BLaER1 treated with 17β-estradiol and CSF1 and Interleukin-3, amounts not matched to agents 10 nM and 100 nM (cell line): ENCODE data around the gene MTX1.
"Not testable (repeated sequence)": the region's sequence is repeated elsewhere in the genome, so short reads cannot be mapped to it uniquely, and the experiment has no call there.

Experiments used
- H3K27ac ChIP-seq, 11 experiments: shearing (Covaris generic); formaldehyde crosslinking; 2 replicates each; pipeline ENCODE4 v1.8.1; 2022
- H3K27me3 ChIP-seq, 11 experiments: shearing (Covaris generic); formaldehyde crosslinking; 2 replicates each; pipeline ENCODE4 v1.8.1; 2022
- H3K36me3 ChIP-seq, 11 experiments: shearing (Covaris generic); formaldehyde crosslinking; 2 replicates each; pipeline ENCODE4 v1.8.1; 2022
- H3K4me1 ChIP-seq, 10 experiments: shearing (Covaris generic); formaldehyde crosslinking; 2 replicates each; pipeline ENCODE4 v1.8.1; 2022
- H3K4me2 ChIP-seq, 11 experiments: shearing (Covaris generic); formaldehyde crosslinking; 2 replicates each; pipeline ENCODE4 v1.8.1; 2022
- H3K4me3 ChIP-seq, 10 experiments: shearing (Covaris generic); formaldehyde crosslinking; 2 replicates each; pipeline ENCODE4 v1.8.1; 2022
- H3K9ac ChIP-seq, 11 experiments: shearing (Covaris generic); formaldehyde crosslinking; 2 replicates each; pipeline ENCODE4 v1.8.1; 2022
- H3K9me3 ChIP-seq, 11 experiments: shearing (Covaris generic); formaldehyde crosslinking; replicated peaks in 1 of 11; 2 replicates each; pipeline ENCODE4 v1.8.1; 2022
- H4K20me1 ChIP-seq, 11 experiments: shearing (Covaris generic); formaldehyde crosslinking; 2 replicates each; pipeline ENCODE4 v1.8.1; 2022
- Cebpa-rat ChIP-seq, 11 experiments: shearing (Covaris generic); IDR thresholded peaks; 2 replicates each; pipeline ENCODE4 v1.8.1; 2022

MTX1 gene

GRCh38 chr1:155167166-155168104 is 41.1 kb upstream of the MTX1 start:
- Histone ChIP-seq H3K9me3 (peaks cover 6 to 11% (median 9%) of the 10 kb centered on the region in 11 experiments; a peak in 13 of 22 replicates), H3K27ac (peak overlapping the region in 10 of 11 experiments; percentile 42 to 92 (median 82); a peak in 18 of 22 replicates), H3K4me2 (peak overlapping the region; percentile 79 to 97 (median 89)), H3K36me3 (peaks cover 26 to 37% (median 31%) of the 10 kb centered on the region in 11 experiments), H3K9ac (peak overlapping the region in 9 of 11 experiments; percentile 43 to 81 (median 77); a peak in 20 of 22 replicates), H3K27me3 (no peaks in the 10 kb centered on the region), H4K20me1 (peaks cover 0 to 21% (median 0%) of the 10 kb centered on the region in 11 experiments; a peak in 5 of 22 replicates), H3K4me1 (peaks cover 31 to 51% (median 46%) of the 10 kb centered on the region in 10 experiments), H3K4me3 (peak overlapping the region; percentile 25 to 59 (median 46); a peak in 15 of 20 replicates)
- TF ChIP-seq Cebpa-rat (IDR thresholded peaks at IDR 0.05) = no peak

GRCh38 chr1:155168105-155168445 is 40.4 kb upstream of the MTX1 start:
- peak overlapping the region; percentile 79 to 97 (median 89); a peak in 18 of 22 replicates for H3K4me2 ChIP-seq
- peak overlapping the region in 4 of 11 experiments; percentile 40 to 72 (median 66); a peak in 2 of 22 replicates for H3K9ac ChIP-seq
- H3K9me3 ChIP-seq = peaks cover 6 to 11% (median 9%) of the 10 kb centered on the region in 11 experiments; a peak in 13 of 22 replicates
- not testable (repeated sequence) for H3K27me3 ChIP-seq
- peaks cover 26 to 37% (median 31%) of the 10 kb centered on the region in 11 experiments for H3K36me3 ChIP-seq
- peaks cover 32 to 52% (median 47%) of the 10 kb centered on the region in 10 experiments for H3K4me1 ChIP-seq
- H3K27ac ChIP-seq = peak overlapping the region in 2 of 11 experiments; percentile 87 to 92; a peak in 3 of 22 replicates
- H3K4me3 ChIP-seq = peak overlapping the region in 1 of 10 experiments; percentile 49; a peak in 1 of 20 replicates
- peaks cover 0 to 21% (median 0%) of the 10 kb centered on the region in 11 experiments; a peak in 5 of 22 replicates for H4K20me1 ChIP-seq

- peaks cover 26 to 37% (median 31%) of the 10 kb centered on the region in 11 experiments for H3K36me3 ChIP-seq
- H3K4me2 ChIP-seq = peak overlapping the region in 6 of 11 experiments; percentile 79 to 94 (median 88); a peak in 5 of 22 replicates
- H3K4me3 ChIP-seq = no peak overlapping the region
- H3K9me3 ChIP-seq = peaks cover 6 to 11% (median 9%) of the 10 kb centered on the region in 11 experiments; a peak in 13 of 22 replicates
- H3K27ac ChIP-seq = no peak overlapping the region
- H3K9ac ChIP-seq = no peak overlapping the region
- peaks cover 32 to 57% (median 52%) of the 10 kb centered on the region in 10 experiments for H3K4me1 ChIP-seq
- H4K20me1 ChIP-seq = peaks cover 0 to 21% (median 0%) of the 10 kb centered on the region in 11 experiments; a peak in 5 of 22 replicates
- H3K27me3 ChIP-seq = no peaks in the 10 kb centered on the region
- TF ChIP-seq Cebpa-rat (IDR thresholded peaks at IDR 0.05) = no peak
Observed at GRCh38 chr1:155168456-155169210, 39.9 kb upstream of the MTX1 start.

- H3K27ac ChIP-seq = no peak overlapping the region
- no peak for TF ChIP-seq Cebpa-rat (IDR thresholded peaks at IDR 0.05)
- peaks cover 26 to 37% (median 31%) of the 10 kb centered on the region in 11 experiments for H3K36me3 ChIP-seq
- H3K4me2 ChIP-seq = no peak overlapping the region
- H3K27me3 ChIP-seq = no peaks in the 10 kb centered on the region
- H3K4me1 ChIP-seq = peaks cover 32 to 63% (median 56%) of the 10 kb centered on the region in 10 experiments
- H3K9ac ChIP-seq = peak overlapping the region in 1 of 11 experiments; percentile 29; a peak in 1 of 22 replicates
- H3K9me3 ChIP-seq = peaks cover 3 to 5% (median 4%) of the 10 kb centered on the region in 11 experiments; a peak in 13 of 22 replicates
- H3K4me3 ChIP-seq = no peak overlapping the region
- peaks cover 0 to 21% (median 0%) of the 10 kb centered on the region in 11 experiments; a peak in 5 of 22 replicates for H4K20me1 ChIP-seq
Observed at GRCh38 chr1:155169541-155169940, 39.0 kb upstream of the MTX1 start.

GRCh38 chr1:155170101-155170785 is 38.3 kb upstream of the MTX1 start:
- peaks cover 38 to 66% (median 61%) of the 10 kb centered on the region in 10 experiments for H3K4me1 ChIP-seq
- H3K4me3 ChIP-seq = no peak overlapping the region
- no peak overlapping the region for H3K4me2 ChIP-seq
- peaks cover 0 to 21% (median 0%) of the 10 kb centered on the region in 11 experiments; a peak in 5 of 22 replicates for H4K20me1 ChIP-seq
- no peak overlapping the region for H3K27ac ChIP-seq
- H3K9ac ChIP-seq = peak overlapping the region in 5 of 11 experiments; percentile 26 to 95 (median 92); a peak in 2 of 22 replicates
- no peaks in the 10 kb centered on the region for H3K27me3 ChIP-seq
- TF ChIP-seq Cebpa-rat (IDR thresholded peaks at IDR 0.05) = no peak
- peaks cover 26 to 37% (median 31%) of the 10 kb centered on the region in 11 experiments for H3K36me3 ChIP-seq
- H3K9me3 ChIP-seq = no peaks in the 10 kb centered on the region

GRCh38 chr1:155170806-155171205 is 37.7 kb upstream of the MTX1 start:
- no peak for TF ChIP-seq Cebpa-rat (IDR thresholded peaks at IDR 0.05)
- Histone ChIP-seq H3K27me3 (no peaks in the 10 kb centered on the region), H3K4me1 (peaks cover 43 to 66% (median 61%) of the 10 kb centered on the region in 10 experiments), H3K4me2 (0 out of 22 replicates have a peak overlapping the region, but pooled peaks of 1 of the 11 experiments have one; percentile 98), H3K27ac (no peak overlapping the region), H4K20me1 (peaks cover 0 to 21% (median 0%) of the 10 kb centered on the region in 11 experiments; a peak in 5 of 22 replicates), H3K9me3 (no peaks in the 10 kb centered on the region), H3K4me3 (no peak overlapping the region), H3K36me3 (peaks cover 26 to 37% (median 31%) of the 10 kb centered on the region in 11 experiments), H3K9ac (peak overlapping the region in 9 of 11 experiments; percentile 9 to 95 (median 92); a peak in 11 of 22 replicates)

- no peaks in the 10 kb centered on the region for H3K27me3 ChIP-seq
- H3K9ac ChIP-seq = peak overlapping the region; percentile 86 to 97 (median 92)
- TF ChIP-seq Cebpa-rat (IDR thresholded peaks at IDR 0.05) = no peak
- H3K27ac ChIP-seq = peak overlapping the region; percentile 84 to 95 (median 91); a peak in 20 of 22 replicates
- H3K4me3 ChIP-seq = peak overlapping the region; percentile 73 to 93 (median 84)
- H3K36me3 ChIP-seq = peaks cover 29 to 42% (median 35%) of the 10 kb centered on the region in 11 experiments
- no peaks in the 10 kb centered on the region for H3K9me3 ChIP-seq
- H3K4me1 ChIP-seq = peaks cover 45 to 67% (median 62%) of the 10 kb centered on the region in 10 experiments
- peak overlapping the region; percentile 90 to 99 (median 97) for H3K4me2 ChIP-seq
- peaks cover 0 to 21% (median 0%) of the 10 kb centered on the region in 11 experiments; a peak in 5 of 22 replicates for H4K20me1 ChIP-seq
Observed at GRCh38 chr1:155171836-155172731, 36.4 kb upstream of the MTX1 start.
